Adrenal gland (tissue), 5 donors: Measurements from ENCODE around the gene CUL9.

Experiments used
- CTCF ChIP-seq, 6 experiments: fragments of 450-650 bp in 4 of 6; fragments of 200-600 bp in 2 of 6; sonication (generic) in 1 of 6; IDR thresholded peaks; 1 replicate in 5 of 6; 2 replicates in 1 of 6; pipeline versions ENCODE4 v1.5.1 to v1.8.0; 2016 to 2021; ENCODE audit warnings: antibody characterized with exemption in 6 of 6, mild to moderate bottlenecking in 2 of 6, moderate library complexity in 1 of 6
- POLR2A ChIP-seq, 2 donors: fragments of 450-650 bp; IDR thresholded peaks; one replicate each; pipeline ENCODE4 v1.6.1; 2017; ENCODE audit warnings: antibody characterized with exemption in 2 of 2, mild to moderate bottlenecking in 2 of 2, moderate library complexity in 1 of 2
- donor health status: DM: no; HTN: no; CAD: no.

GRCh38 chr6:43200541-43200940, 18.5 kb downstream of the CUL9 start:
- TF ChIP-seq CTCF (IDR thresholded peaks at IDR 0.05) = no peak
- no peak for TF ChIP-seq POLR2A (IDR thresholded peaks at IDR 0.05)
